ENCODE results near the gene SFXN3.

GRCh38 chr10:100982916-100983830 lies 47.9 kb upstream of the SFXN3 start:
- TF ChIP-seq POLR2A (IDR thresholded peaks at IDR 0.05) = no peak
- TF ChIP-seq, protein P1, sequence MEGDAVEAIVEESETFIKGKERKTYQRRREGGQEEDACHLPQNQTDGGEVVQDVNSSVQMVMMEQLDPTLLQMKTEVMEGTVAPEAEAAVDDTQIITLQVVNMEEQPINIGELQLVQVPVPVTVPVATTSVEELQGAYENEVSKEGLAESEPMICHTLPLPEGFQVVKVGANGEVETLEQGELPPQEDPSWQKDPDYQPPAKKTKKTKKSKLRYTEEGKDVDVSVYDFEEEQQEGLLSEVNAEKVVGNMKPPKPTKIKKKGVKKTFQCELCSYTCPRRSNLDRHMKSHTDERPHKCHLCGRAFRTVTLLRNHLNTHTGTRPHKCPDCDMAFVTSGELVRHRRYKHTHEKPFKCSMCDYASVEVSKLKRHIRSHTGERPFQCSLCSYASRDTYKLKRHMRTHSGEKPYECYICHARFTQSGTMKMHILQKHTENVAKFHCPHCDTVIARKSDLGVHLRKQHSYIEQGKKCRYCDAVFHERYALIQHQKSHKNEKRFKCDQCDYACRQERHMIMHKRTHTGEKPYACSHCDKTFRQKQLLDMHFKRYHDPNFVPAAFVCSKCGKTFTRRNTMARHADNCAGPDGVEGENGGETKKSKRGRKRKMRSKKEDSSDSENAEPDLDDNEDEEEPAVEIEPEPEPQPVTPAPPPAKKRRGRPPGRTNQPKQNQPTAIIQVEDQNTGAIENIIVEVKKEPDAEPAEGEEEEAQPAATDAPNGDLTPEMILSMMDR (IDR thresholded peaks at IDR 0.05) = no peak

Data from lower leg skin (tissue), 3 donors.